ENCODE data around the gene B3GAT3. TPM values are rescaled to one million over a fixed set of nuclear protein-coding genes. Genes with fewer than 3 reads are reported as not detected.
"Not testable (repeated sequence)": the region's sequence is repeated elsewhere in the genome, so short reads cannot be mapped to it uniquely, and the experiment has no call there.

B3GAT3 gene
- total RNA-seq, 1 donor from 2014 or later, result 16.2 TPM

DNA sequence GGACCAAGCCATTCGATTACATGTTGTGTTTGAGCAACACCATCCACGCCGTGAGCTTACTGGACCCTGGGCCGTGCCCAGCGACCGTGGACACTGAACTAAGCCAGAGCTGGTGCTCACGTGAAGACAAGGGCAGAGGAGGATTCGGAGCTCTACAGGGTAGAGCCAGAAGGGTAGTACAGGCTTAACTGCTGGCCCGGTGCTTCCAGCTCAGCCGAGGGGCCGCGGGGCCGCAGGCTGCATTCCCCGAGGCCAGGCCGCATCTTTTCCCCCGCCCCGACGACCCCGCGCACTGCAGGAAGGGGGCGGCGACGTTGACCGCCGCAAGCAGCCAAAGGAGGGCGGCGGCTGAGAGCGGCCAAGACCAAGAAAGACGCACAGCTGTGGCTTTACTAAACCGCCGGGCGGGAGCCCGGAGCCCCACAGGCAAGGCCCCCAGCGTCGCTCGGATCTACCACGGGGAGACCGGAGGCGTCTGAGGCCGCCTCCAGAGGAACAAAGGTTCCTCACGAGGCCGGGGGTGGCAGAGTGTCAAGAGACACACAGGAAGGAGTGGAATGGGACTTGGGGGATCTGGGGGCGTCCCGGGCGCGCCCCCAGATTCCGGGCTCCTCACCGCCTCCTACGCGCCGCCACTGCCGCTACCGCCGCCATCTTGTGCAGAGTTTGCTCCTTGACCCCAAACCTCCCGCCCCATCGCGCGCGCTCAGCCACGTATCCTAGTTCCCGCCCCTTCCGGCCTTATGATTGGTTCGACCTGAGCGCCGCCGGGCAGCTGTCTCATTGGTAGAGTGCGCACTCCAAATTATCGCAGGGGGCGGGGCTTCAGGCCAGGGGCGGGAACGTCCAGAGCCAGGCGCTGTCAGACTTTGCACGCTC lies 24.4 kb upstream of the B3GAT3 start, which contains the start of gene GANAB:
Gene GANAB, minus strand, starts transcription at position 668 of the 879 bp plus-strand sequence. Its CDS starts 14 bp downstream, at position 654.
- DNase-seq, result peak; percentile 99

DNA sequence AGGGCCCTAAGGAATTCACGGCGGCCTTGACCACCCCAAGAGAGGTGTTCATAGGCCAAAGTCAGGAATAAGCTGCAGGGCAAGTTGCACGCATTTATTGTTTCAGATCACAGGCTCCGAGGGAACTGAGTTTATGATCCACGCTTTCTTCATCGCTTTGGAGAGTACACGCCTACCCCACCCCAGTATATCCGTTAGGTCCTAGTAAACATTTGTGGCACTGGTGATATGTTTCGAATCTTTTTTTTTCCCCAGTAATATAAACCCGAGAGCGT lies 23.8 kb upstream of the B3GAT3 start:
- no peak for DNase-seq

DNA sequence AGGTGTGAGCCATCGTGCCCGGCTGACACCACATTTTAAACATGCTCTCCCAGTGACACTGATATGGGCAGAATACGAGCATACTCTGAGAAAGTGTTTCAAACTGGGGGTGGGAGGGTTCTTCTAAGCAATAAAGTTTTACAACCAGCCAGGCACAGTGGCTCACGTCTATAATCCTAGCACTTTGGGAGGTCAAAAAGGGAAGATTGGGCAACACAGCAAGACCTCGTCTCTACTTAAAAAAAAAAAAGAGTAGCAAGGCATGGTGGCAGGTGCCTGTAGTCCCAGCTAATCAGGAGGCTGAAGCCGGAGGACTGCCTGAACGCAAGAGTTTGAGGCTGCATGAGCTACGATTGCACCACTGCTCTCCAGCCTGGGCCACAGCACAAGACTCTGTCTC lies 22.4 kb upstream of the B3GAT3 start:
- DNase-seq, result no peak

DNA sequence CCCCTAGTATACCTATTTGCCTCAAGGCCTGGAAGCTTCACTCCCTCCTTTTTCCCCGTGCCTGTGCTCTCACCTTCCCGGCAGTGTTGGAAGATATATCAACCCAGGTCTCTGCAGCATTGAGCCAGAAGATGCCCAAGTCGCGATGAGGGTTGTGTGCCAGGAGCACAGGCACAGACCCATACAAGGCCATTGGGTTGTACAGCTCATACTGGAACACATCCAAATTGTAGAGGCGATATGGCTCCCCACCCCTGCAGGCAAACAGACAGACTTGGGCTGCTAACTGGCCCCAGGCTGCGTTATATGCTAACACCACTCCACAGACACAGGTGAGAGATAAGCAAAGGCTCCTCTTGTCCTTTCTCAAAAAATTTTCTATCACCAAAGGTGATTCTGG lies 10.7 kb upstream of the B3GAT3 start:
- DNase-seq, result no peak

DNA sequence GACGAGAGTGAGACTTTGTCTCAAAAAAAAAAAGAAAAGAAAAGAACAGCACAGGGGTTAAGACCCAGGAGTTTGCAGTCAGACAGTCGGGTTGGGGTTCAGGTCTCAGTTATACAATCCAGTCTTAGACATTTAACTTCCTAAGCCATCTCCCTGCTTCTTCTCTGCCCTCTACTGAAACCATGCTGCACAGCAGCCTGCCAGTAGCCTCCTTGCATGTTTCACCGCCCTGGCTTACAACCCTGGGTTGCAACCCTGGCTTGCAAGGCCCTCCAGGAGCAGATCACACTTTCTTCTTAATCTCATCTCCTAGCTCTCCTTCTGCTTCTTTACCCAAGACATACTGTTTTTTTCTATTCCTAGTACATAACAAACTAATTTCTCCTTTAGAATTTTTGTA lies 5.9 kb upstream of the B3GAT3 start:
- DNase-seq, result peak; percentile 40

DNA sequence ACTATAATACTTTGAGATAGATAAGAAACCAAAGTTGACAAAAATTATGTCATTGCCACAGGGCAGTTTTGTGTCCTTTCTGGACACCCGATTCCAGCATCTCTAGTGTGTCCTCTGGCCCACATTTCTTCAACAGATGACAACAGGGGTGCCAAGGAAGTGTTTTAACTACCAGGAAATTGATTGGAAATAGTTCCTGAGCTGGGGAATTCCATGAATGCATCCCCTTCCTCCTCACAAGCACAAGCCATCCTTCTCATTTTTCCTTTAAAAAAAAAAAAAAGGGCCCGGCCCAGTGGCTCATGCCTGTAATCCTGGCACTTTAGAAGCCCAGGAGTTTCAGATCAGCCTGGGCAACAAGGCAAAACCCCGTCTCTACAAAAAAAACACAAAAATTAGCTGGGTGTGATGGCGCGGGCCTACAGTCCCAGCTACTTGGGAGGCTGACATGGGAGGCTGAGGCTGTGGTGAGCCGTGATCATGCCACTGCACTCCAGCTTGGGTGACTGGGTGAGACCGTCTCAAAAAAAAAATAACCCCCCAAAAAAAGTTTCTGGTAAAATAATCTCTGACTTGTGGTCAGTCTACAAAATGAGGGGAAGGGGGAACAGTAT lies 797 bp upstream of the B3GAT3 start:
- DNase-seq, result peak; percentile 51

DNA sequence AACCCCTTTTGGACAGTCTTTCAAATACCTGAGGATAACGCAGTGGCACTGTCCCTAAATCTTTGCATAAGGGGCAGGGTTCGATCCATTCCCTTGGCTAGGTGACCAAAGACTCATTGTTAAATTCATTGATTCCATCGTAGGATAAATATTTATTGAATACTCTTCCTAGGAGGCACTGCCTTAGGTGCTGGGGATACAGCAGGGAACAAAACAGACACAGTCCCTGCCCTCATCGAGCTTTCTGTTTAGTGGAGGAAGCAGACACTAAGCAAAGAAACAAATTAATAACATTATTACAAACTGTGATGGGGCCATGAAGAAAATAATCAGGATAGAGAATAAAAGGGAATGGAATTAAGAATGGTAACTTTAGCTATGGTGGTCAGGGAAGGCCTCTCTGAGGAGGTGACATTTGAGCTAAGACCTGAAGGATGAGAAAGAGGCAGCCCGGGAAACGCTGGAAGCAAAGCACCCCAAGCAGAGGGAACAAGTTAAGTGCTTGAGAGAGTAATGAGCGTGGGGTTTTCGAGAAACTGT lies 689 bp downstream of the B3GAT3 start:
- no peak for DNase-seq

DNA sequence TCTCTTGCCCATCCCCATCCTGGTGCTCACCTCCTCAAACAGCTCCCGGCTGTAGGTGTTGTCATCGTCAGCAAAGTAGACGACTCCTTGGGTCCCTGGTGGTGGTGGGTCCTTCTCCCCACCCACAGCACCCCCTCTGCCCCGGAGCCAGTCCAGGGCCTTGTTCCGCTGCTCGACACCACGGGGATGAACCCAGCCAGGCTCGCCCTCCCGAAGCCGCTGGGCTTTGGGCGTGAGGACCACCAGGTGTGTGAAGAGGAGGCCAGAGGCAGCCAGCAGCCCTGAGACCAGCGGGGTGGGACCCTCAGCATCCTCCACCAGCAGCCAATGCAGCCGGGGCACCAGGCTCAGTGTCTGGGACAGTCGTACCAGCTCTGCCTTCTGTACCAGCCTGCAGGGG lies 4.8 kb downstream of the B3GAT3 start:
- DNase-seq, result not testable (repeated sequence)

DNA sequence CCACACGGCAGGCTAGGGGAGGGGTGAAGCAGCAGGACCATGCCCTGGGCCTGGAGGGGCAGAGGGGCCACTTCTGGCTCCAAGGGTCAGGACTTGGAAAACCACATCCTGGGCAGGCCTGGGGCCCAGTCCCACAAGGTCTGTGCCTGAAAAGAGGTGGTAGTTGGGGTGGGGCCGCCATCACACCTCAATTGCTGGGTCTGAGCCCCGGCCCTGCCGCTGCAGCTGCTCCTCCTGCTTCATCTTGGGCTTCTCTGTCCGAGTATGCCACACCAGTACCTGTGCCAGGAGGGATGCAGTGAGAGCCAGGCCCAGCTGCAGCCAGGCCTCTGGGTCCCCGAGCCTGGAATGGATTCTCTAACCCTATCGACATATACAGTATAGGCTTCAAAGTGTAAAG lies 6.3 kb downstream of the B3GAT3 start:
- DNase-seq, result no peak

DNA sequence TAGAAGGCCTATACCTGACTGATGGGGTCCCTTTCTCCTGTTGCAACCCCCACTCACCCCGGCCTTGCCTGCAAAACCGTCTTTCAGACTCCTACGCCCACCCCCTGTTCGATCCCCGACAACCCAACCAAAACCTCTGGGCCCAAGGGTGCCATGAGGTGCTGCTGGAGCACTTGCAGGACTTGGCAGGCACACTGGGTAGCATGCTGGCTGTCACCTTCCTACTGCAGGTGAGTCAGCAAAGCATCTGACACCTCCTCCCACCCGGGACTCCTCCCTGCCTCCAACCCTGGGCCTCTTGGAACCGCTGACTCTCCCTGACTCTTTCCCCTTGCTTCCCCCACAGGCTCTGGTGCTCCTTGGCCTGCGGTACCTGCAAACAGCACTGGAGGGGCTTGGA lies 7.5 kb downstream of the B3GAT3 start:
- no peak for DNase-seq

DNA sequence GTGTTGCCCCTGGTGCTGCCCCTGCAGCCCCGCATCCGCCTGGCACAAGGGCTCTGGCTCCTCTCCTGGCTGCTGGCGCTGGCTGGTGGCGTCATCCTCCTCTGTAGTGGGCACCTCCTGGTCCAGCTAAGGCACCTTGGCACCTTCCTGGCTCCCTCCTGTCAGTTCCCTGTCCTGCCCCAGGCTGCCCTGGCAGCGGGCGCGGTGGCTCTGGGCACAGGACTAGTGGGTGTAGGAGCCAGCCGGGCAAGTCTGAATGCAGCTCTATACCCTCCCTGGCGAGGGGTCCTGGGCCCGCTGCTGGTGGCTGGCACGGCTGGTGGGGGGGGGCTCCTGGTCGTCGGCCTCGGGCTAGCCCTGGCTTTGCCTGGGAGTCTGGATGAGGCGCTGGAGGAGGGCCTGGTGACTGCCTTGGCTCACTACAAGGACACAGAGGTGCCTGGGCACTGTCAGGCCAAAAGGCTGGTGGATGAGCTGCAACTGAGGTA lies 8.5 kb downstream of the B3GAT3 start:
- DNase-seq, result no peak

DNA sequence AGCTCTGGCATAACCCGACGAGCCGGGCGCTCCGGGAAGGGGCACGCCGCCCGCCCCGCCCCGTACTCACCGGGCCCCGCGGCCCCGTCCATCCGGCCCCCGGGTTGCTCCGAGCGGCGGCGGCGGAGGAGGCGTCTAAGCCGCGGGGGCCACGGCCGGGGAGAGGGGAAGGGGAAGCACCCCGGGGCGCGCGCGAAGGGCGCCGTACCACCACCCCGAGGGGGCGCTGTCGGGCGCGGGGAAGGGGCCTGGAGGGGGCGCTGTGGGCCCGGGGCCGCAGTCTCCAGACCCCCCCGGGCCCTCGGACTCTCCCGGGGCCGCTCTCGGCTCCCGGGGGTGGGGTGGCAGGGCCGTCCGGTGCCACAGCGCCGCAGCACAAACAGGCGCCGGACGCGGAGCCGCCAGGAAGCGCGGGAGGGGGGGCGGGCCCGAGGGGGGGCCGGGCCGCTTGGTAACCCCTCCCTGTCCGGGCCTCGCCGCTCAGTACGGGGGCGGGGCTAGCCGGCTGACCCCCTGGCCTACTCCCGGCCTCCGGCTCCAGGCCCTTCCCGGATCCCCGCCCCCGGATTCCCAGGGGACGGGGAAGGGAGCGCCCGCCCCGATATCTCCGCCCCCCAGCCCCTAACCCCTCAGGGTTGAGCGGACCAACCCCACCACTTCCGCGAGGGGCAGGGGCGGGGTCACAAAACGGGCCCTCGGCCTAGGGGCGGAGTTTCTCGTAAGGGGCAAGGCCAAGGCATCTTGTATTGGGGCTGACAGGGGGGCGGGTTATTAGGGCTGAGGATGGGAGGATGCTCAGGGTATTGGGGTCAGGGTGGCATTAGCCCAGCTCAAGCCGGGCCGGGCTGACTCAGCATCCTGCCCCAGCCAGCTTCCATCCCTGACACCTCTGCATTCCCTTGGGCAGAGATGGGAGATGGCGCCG lies 9.2 kb downstream of the B3GAT3 start, which contains the start of the genes EML3 and ROM1:
Gene EML3, minus strand, starts transcription at position 410 of the 925 bp plus-strand sequence. Its CDS starts 318 bp downstream, at position 92.
Gene ROM1, plus strand, starts transcription at position 892 of the 925 bp plus-strand sequence. Its CDS starts 25 bp downstream, at position 917.
- peak; percentile 85 for DNase-seq

DNA sequence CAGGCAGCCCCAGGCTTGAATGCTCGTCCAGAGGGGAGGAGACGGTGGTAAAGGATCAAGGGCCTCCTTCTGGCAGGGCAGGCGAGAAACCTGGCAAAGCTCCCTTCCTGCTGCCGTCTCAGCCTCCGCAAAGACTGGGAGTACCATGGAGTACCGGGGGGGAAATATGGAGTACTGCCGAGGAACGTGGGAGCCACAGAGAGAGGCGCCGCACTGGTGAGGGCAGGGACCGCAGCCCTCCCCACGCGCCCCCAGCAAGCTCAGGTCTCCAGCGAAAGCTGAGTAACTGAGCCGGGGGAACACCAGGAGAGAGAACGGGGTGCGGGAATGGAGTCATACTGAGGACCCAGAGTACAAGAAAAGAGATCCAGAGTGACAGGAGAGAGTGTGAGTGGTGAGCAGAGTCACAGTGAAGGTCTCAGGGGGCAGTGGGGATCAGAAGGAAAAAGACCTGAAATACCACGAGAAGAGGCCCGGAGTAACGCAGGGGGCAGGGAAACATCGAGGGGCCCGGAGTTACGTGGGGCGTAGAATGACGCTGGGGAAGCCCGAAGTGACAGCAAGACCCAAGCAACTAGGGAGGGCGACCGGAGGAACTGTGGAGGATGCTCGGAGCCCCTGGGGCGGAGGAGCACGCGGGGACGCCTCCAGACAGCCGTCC lies 10.0 kb downstream of the B3GAT3 start:
- DNase-seq, result peak; percentile 73

DNA sequence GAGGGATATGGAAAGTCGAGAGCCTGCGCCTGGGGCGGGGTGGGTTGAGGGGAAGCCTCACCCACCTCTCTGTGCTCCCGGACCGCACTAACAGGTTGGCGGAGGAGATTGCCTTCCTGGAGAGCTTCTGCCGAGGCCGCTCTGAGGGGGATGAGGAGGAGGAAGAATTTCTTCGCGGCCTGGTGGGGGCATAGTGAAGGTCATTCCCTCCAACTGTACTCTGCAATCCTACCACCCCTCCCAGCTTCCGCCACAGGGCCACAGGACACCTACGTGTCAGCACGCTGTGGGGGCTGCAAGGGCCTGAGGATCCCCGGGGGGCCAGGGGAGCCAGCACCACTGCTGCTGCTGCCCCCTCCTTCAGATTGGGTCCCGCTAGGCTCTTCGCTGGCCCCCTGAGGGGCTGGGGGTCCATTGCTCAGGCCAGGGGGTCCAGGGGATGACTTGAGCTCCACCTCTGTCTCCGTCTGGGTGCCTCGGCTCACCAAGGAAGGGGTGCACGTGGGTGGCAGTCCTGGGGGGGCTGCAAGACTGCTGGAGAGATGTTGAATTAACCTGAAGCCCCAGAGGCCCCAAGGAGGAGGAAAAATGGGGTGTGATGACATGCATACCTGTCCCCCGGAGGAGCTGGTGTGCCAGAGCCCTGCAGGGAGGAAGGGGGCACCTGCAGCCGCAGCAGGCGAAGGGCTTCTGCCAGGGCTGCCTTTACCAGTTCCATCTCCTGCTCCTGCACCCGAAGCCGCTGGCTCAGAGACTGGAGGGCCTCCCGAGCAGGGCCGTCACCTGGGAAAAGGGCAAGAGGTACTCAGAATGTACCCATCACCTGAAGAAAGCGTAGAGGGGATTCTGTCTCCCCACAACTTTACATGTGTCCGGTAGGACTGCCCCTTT lies 10.7 kb downstream of the B3GAT3 start:
- no peak for DNase-seq

DNA sequence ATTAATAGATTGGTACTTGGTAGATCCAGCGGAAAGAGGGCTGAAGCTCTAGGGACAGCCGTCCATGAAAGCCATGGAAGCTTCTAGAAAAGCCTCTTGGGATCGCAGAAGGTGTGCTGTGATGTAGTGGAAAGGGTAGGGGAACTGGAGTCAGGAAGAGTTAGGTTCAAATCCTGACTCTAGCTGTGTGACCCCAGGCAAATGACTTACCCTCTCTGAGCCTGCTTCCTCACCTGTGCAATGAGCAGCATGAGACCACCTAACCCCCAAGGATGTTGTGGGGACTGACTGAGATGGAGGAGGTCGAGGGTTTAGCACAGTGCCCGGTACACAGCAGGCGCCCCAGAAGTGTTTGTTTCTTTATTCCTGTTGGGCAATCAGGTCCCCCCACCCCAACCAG lies 11.4 kb downstream of the B3GAT3 start:
- DNase-seq, result no peak

DNA sequence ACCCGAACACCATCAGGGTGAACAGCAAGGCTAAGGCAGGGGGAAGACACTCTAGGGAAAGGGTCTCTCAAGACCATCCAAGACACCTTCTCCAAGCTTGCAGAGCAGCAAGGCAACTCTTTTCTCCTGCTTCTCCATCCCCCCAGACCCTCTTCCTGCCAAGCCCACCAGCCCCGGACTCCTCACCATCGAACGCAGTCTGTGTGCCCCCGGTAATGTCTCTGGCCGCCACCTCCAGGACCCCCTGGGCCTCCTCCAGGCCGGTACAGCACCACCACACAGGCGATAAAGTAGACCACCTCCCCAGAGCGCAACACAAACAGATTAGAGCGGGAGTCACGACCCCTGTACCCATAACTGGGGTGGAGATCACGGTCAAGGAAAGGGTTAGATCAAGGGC lies 13.0 kb downstream of the B3GAT3 start:
- DNase-seq, result no peak

DNA sequence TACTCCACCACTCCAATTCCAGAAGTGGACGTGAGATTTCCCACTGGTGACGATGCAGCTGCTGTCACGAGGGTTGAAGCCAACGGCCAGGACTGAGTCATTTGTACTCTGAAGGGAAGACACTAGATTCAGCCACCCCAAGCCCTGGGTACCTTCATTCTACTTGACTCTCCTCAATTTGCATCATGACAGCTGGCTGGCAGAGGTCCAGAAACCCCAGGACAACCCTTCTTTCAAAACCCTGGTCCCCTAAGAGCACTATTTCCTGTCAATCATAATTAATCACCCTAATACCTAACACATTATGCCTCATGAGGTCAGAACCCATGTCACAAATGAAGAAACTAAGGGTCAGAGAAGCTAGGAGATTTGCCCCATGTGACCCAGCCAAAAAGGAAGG lies 14.1 kb downstream of the B3GAT3 start:
- no peak for DNase-seq

DNA sequence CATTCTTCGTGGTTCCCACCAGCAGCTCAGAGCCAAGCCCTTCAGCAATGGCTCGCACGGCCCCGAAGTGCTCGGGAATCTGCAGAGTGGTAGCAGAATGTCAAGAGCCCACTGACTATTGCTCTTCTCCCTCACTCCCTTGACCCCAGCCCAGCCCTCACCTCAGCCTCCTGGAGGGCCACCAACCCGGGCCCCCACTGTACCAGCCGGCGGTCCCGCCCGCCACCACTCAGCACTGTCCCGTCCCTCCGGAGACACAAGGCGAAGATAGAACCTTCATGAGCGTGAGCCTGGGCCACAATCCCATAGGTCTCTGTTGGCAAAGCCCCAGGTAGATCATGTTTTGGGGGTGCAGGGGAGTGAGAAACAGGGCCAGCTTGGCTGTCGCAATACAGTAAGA lies 15.9 kb downstream of the B3GAT3 start:
- DNase-seq, result no peak

DNA sequence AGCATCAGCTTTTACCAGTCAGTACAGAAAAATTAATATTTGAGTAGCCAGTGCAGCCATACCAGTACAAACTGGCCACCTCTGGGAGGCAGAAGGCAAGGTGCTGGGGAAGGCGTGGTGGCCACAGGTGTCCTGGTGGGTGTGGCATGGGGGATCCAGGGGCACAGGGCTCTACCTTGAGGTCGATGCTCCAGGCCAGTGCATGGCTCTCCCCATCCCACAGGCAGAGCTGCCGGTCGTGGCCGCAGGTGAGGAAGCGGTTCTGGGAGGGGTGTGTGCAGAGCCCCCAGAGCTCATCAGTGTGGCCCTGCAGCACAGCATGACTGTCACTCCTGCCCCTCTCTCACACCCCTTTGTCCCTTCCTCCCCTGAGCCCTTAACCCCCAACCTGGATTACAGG lies 16.3 kb downstream of the B3GAT3 start:
- no peak for DNase-seq

DNA sequence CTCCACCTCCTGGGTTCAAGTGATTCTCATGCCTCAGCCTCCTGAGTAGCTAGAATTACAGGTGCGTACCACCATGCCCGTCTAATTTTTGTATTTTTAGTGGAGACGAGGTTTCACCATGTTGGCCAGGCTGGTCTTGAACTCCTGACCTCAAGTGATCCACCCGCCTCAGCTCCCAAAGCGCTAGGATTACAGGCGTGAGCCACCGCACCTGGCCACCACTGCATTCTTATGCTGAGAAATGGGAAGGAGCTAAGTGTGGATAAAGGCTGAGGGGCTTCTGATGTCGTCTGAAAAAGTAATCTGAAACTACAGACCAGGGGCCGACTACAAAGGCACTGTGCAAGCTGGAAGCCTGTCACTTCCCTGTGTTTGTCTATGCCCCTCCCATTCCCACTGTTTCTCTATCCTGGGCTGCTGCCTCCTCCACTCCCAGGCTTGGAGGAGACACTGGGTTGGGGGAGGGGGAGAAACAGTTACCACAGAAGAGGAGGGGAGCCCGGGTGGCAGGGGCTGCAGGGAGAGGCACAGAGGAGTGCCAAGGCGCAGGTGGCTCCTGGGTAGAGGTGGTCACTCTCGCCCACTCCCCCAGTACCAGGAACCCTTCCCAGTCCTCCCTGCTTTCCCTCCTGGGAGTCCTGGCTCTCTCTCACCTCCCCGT lies 17.2 kb downstream of the B3GAT3 start:
- DNase-seq, result no peak

Data from dermis blood vessel endothelial cell (primary cell).